KMS-11 (cell line): ENCODE results near the gene PCCA.

Experiments
- H2AFZ ChIP-seq: fragments of 200-600 bp; sonication (generic); 2 replicates; pipeline ENCODE4 v1.6.1; 2016; ENCODE audit warnings: antibody characterized with exemption, mixed run types, low read depth
- H3K27ac ChIP-seq: fragments of 200-600 bp; sonication (generic); 2 replicates; pipeline ENCODE4 v1.6.1; 2016; ENCODE audit warnings: mild to moderate bottlenecking, mixed run types
- H3K27me3 ChIP-seq: fragments of 200-600 bp; sonication (generic); 2 replicates; pipeline ENCODE4 v1.6.1; 2017; ENCODE audit warnings: mild to moderate bottlenecking, low read depth, mixed run types, moderate library complexity; ENCODE audit not compliant: insufficient read depth
- H3K36me3 ChIP-seq: fragments of 200-600 bp; sonication (generic); 2 replicates; pipeline ENCODE4 v1.6.1; 2017; ENCODE audit warnings: mild to moderate bottlenecking, mixed run types; ENCODE audit not compliant: insufficient read depth
- H3K4me1 ChIP-seq: fragments of 200-600 bp; sonication (generic); 2 replicates; pipeline ENCODE4 v1.6.1; 2016; ENCODE audit warnings: mild to moderate bottlenecking, low read depth, mixed run types; ENCODE audit not compliant: poor library complexity, severe bottlenecking
- H3K4me2 ChIP-seq: fragments of 200-600 bp; sonication (generic); 2 replicates; pipeline ENCODE4 v1.7.0; 2016; ENCODE audit warnings: mild to moderate bottlenecking, mixed run types
- H3K4me3 ChIP-seq: fragments of 200-600 bp; sonication (generic); IDR thresholded peaks from 2 replicates; pipeline ENCODE4 v1.6.1; 2017; ENCODE audit warnings: low read depth, low read length, mixed read lengths; ENCODE audit not compliant: insufficient read depth
- H3K79me2 ChIP-seq: fragments of 200-600 bp; sonication (generic); 2 replicates; pipeline ENCODE4 v1.6.1; 2016; ENCODE audit warnings: low read depth, mixed run types; ENCODE audit not compliant: insufficient read depth
- H3K9ac ChIP-seq: fragments of 200-600 bp; sonication (generic); 2 replicates; pipeline ENCODE4 v1.6.1; 2016; ENCODE audit warnings: mild to moderate bottlenecking, mixed run types
- H4K20me1 ChIP-seq: fragments of 200-600 bp; sonication (generic); 2 replicates; pipeline ENCODE4 v1.6.1; 2016; ENCODE audit warnings: mild to moderate bottlenecking, mixed run types; ENCODE audit not compliant: insufficient read depth
- CTCF ChIP-seq: fragments of 200-600 bp; sonication (generic); conservative IDR thresholded peaks from 2 replicates; pipeline ENCODE4 v1.6.1; 2017; ENCODE audit warnings: low read depth, mild to moderate bottlenecking, antibody characterized with exemption, low read length, moderate library complexity, mixed read lengths

Gene PCCA

GRCh38 chr13:100483139-100483538 is 394.2 kb downstream of the PCCA start:
- Histone ChIP-seq H3K4me3 (no peak overlapping the region), H2AFZ (no peak overlapping the region), H3K27me3 (no peaks in the 10 kb centered on the region), H3K4me2 (no peak overlapping the region), H3K79me2 (no peaks in the 10 kb centered on the region), H3K9ac (no peak overlapping the region), H3K27ac (no peak overlapping the region), H3K36me3 (no peaks in the 10 kb centered on the region), H3K4me1 (peaks cover 8% of the 10 kb centered on the region), H4K20me1 (no peaks in the 10 kb centered on the region)
- TF ChIP-seq CTCF, result no peak

- Histone ChIP-seq H3K36me3 (no peaks in the 10 kb centered on the region), H3K27ac (no peak overlapping the region), H3K9ac (no peak overlapping the region), H3K79me2 (no peaks in the 10 kb centered on the region), H2AFZ (no peak overlapping the region), H3K4me3 (no peak overlapping the region), H3K4me1 (peaks cover 8% of the 10 kb centered on the region), H3K4me2 (no peak overlapping the region; the same call in 1 of the 2 replicates), H4K20me1 (no peaks in the 10 kb centered on the region), H3K27me3 (no peaks in the 10 kb centered on the region)
- no peak for TF ChIP-seq CTCF
Observed at GRCh38 chr13:100483841-100484381, 395.0 kb downstream of the PCCA start.

GRCh38 chr13:100484702-100485101 is 395.8 kb downstream of the PCCA start:
- Histone ChIP-seq H3K4me3 (no peak overlapping the region), H3K27me3 (no peaks in the 10 kb centered on the region), H3K4me1 (peaks cover 12% of the 10 kb centered on the region), H3K9ac (no peak overlapping the region), H3K27ac (no peak overlapping the region), H3K79me2 (no peaks in the 10 kb centered on the region), H4K20me1 (no peaks in the 10 kb centered on the region), H3K4me2 (no peak overlapping the region), H3K36me3 (no peaks in the 10 kb centered on the region), H2AFZ (no peak overlapping the region)
- TF ChIP-seq CTCF, result no peak

GRCh38 chr13:100485265-100485664 is 396.4 kb downstream of the PCCA start:
- no peak for TF ChIP-seq CTCF
- Histone ChIP-seq H3K4me3 (no peak overlapping the region), H4K20me1 (no peaks in the 10 kb centered on the region), H3K36me3 (no peaks in the 10 kb centered on the region), H3K9ac (no peak overlapping the region), H3K4me2 (no peak overlapping the region), H3K79me2 (no peaks in the 10 kb centered on the region), H3K27ac (no peak overlapping the region), H2AFZ (no peak overlapping the region), H3K27me3 (no peaks in the 10 kb centered on the region), H3K4me1 (peaks cover 18% of the 10 kb centered on the region)
